GM21390 (cell line): ENCODE results near the gene TGFBI.

Experiments used
- ATAC-seq: cut with Tn5 transposase; IDR thresholded peaks from one replicate; pipeline ENCODE4 v1.9.1; 2021; ENCODE audit not compliant: unreplicated experiment

TGFBI gene

GRCh38 chr5:136001466-136001981, 27.3 kb upstream of the TGFBI start:
- ATAC-seq: no peak

- no peak for ATAC-seq
Observed at GRCh38 chr5:136004436-136004835, 24.4 kb upstream of the TGFBI start.

GRCh38 chr5:136005476-136005875, 23.3 kb upstream of the TGFBI start:
- no peak for ATAC-seq

- no peak for ATAC-seq
Observed at GRCh38 chr5:136006164-136006563, 22.6 kb upstream of the TGFBI start.

- ATAC-seq: no peak
Observed at GRCh38 chr5:136006761-136007251, 22.0 kb upstream of the TGFBI start.

GRCh38 chr5:136007271-136007670, 21.5 kb upstream of the TGFBI start:
- ATAC-seq: no peak

- ATAC-seq: no peak
Observed at GRCh38 chr5:136011414-136012001, 17.3 kb upstream of the TGFBI start.

GRCh38 chr5:136012041-136012804, 16.6 kb upstream of the TGFBI start:
- no peak for ATAC-seq

- no peak for ATAC-seq
Observed at GRCh38 chr5:136013559-136013958, 15.2 kb upstream of the TGFBI start.

GRCh38 chr5:136014049-136015002, 14.5 kb upstream of the TGFBI start:
- peak; percentile 88 for ATAC-seq

GRCh38 chr5:136015003-136015375, 13.8 kb upstream of the TGFBI start:
- ATAC-seq: no peak

- no peak for ATAC-seq
Observed at GRCh38 chr5:136015966-136016650, 12.7 kb upstream of the TGFBI start.

GRCh38 chr5:136016945-136017530, 11.8 kb upstream of the TGFBI start:
- no peak for ATAC-seq

- ATAC-seq: no peak
Observed at GRCh38 chr5:136018814-136019783, 9.7 kb upstream of the TGFBI start.

GRCh38 chr5:136020001-136020382, 8.8 kb upstream of the TGFBI start:
- ATAC-seq: no peak

- ATAC-seq: no peak
Observed at GRCh38 chr5:136020383-136021015, 8.3 kb upstream of the TGFBI start.

GRCh38 chr5:136021016-136021405, 7.8 kb upstream of the TGFBI start:
- no peak for ATAC-seq

- ATAC-seq: no peak
Observed at GRCh38 chr5:136022965-136023364, 5.8 kb upstream of the TGFBI start.
